Endodermal cell (in vitro differentiated cells): ENCODE measurements around the gene DLGAP1. TPM values are rescaled to one million over a fixed set of nuclear protein-coding genes. Genes with fewer than 3 reads are reported as not detected.
A peak's percentile ranks its signal among the peaks of the same experiment; 100 is the strongest.

ENCODE experiments used
- DNase-seq: peaks from one replicate; pipeline ENCODE4 v3.0.0-alpha.2; 2017
- H3K27ac ChIP-seq: 2 replicates; pipeline ENCODE4 v1.5.1; 2013; ENCODE audit warnings: mild to moderate bottlenecking, low read depth, low read length, moderate library complexity
- H3K27me3 ChIP-seq: 2 replicates; pipeline ENCODE4 v1.6.1; 2013; ENCODE audit warnings: mild to moderate bottlenecking, low read length, moderate library complexity; ENCODE audit not compliant: insufficient read depth, control insufficient read depth, poor library complexity, severe bottlenecking
- H3K36me3 ChIP-seq: 2 replicates; pipeline ENCODE4 v1.7.0; 2013; ENCODE audit warnings: mild to moderate bottlenecking, low read length, moderate library complexity; ENCODE audit not compliant: control insufficient read depth, insufficient read depth
- H3K4me1 ChIP-seq: one replicate; pipeline ENCODE4 v1.7.0; 2013; ENCODE audit warnings: low read length; ENCODE audit not compliant: control insufficient read depth, insufficient read depth
- H3K4me3 ChIP-seq: 2 replicates; pipeline ENCODE4 v1.5.1; 2013; ENCODE audit warnings: mild to moderate bottlenecking, low read length, moderate library complexity
- H3K9ac ChIP-seq: 2 replicates; pipeline ENCODE4 v1.6.1; 2013; ENCODE audit warnings: mild to moderate bottlenecking, low read length, moderate library complexity; ENCODE audit not compliant: poor library complexity, severe bottlenecking; ENCODE audit errors: extremely low read depth
- H3K9me3 ChIP-seq: 2 replicates; pipeline ENCODE4 v1.6.1; 2013; ENCODE audit warnings: mild to moderate bottlenecking, low read length, moderate library complexity; ENCODE audit not compliant: control insufficient read depth
- H3K27ac Mint-ChIP-seq: 2 replicates; pipeline ENCODE4 v1.8.0; 2020; ENCODE audit warnings: mixed read lengths
- H3K27me3 Mint-ChIP-seq: 2 replicates; pipeline ENCODE4 v1.8.0; 2021; ENCODE audit warnings: mild to moderate bottlenecking, mixed read lengths; ENCODE audit not compliant: insufficient read depth
- H3K36me3 Mint-ChIP-seq: 2 replicates; pipeline ENCODE4 v1.8.0; 2020; ENCODE audit warnings: low read depth, mixed read lengths
- H3K4me1 Mint-ChIP-seq: 2 replicates; pipeline ENCODE4 v1.8.0; 2020; ENCODE audit warnings: mixed read lengths
- H3K4me3 Mint-ChIP-seq: 2 replicates; pipeline ENCODE4 v1.8.0; 2020; ENCODE audit warnings: mild to moderate bottlenecking, moderate library complexity, mixed read lengths
- H3K9me3 Mint-ChIP-seq: 2 replicates; pipeline ENCODE4 v1.8.0; 2020; ENCODE audit warnings: mild to moderate bottlenecking, mixed read lengths
- CTCF ChIP-seq: fragments of 200-600 bp; sonication (generic); conservative IDR thresholded peaks from 2 replicates; pipeline ENCODE4 v1.5.0; 2021; ENCODE audit warnings: antibody characterized with exemption, mild to moderate bottlenecking
- WGBS, 2 experiments: methylation state at CpG; one replicate each; pipeline versions ENCODE4 v1.1.5 to v1.1.7; 2013; ENCODE audit warnings: missing lambda C conversion rate in 2 of 2, mixed read lengths in 1 of 2; ENCODE audit not compliant: insufficient coverage in 1 of 2, insufficient read length in 1 of 2; 5-methylcytosine and 5-hydroxymethylcytosine counted together
- total RNA-seq, 2 donors: library from RNA; stranded (reverse); fragmentation: NEBNext Ultra II Directional in 1 of 2; extraction: Animal tissue kit (Norgen Biotek cat#: 25700) in 1 of 2; gene quantifications; 2 replicates in 1 of 2; 3 replicates in 1 of 2; pipeline ENCODE4 v1.2.1, GENCODE V29; 2021

DLGAP1 gene
- total RNA-seq, 2 donors from 2014 or later: 11.5 to 21.5 TPM

GRCh38 chr18:4016391-4017049, 438.6 kb downstream of the DLGAP1 start:
- Mint-ChIP-seq H3K36me3 (peaks cover 3% of the 10 kb centered on the region), H3K27ac (no peak overlapping the region), H3K9me3 (peaks cover 6% of the 10 kb centered on the region), H3K27me3 (peaks cover 14% of the 10 kb centered on the region), H3K4me3 (no peak overlapping the region), H3K4me1 (peaks cover 43% of the 10 kb centered on the region)
- H3K4me1 ChIP-seq: no peaks in the 10 kb centered on the region
- H3K4me3 ChIP-seq: no peak overlapping the region
- no peaks in the 10 kb centered on the region for H3K27me3 ChIP-seq
- H3K27ac ChIP-seq: no peak overlapping the region
- no peaks in the 10 kb centered on the region for H3K9me3 ChIP-seq
- peak; percentile 51 for DNase-seq
- WGBS, 2 experiments: 95% methylated on average over 4 of the region's 4 CpGs; no CpG with 5 or more reads in 1 of the 2 experiments
- no peak for TF ChIP-seq CTCF
- H3K36me3 ChIP-seq: no peaks in the 10 kb centered on the region
- no peak overlapping the region for H3K9ac ChIP-seq

GRCh38 chr18:4007846-4008245, 447.3 kb downstream of the DLGAP1 start:
- TF ChIP-seq CTCF: no peak
- Mint-ChIP-seq H3K27ac (no peak overlapping the region), H3K27me3 (no peaks in the 10 kb centered on the region), H3K4me3 (no peak overlapping the region), H3K4me1 (peaks cover 18% of the 10 kb centered on the region), H3K36me3 (peaks cover 3% of the 10 kb centered on the region), H3K9me3 (no peaks in the 10 kb centered on the region)
- Histone ChIP-seq H3K4me1 (peaks cover 3% of the 10 kb centered on the region), H3K9me3 (no peaks in the 10 kb centered on the region), H3K27me3 (no peaks in the 10 kb centered on the region), H3K4me3 (no peak overlapping the region), H3K9ac (no peak overlapping the region), H3K36me3 (peaks cover 8% of the 10 kb centered on the region), H3K27ac (no peak overlapping the region)
- DNase-seq: no peak

GRCh38 chr18:4004183-4004829, 450.8 kb downstream of the DLGAP1 start:
- H3K36me3 ChIP-seq: peaks cover 8% of the 10 kb centered on the region
- TF ChIP-seq CTCF: no peak
- no peaks in the 10 kb centered on the region for H3K9me3 ChIP-seq
- 26 to 79% methylated on average over 3 to 8 of the region's 8 CpGs for WGBS, 2 experiments
- no peaks in the 10 kb centered on the region for H3K27me3 ChIP-seq
- H3K4me3 ChIP-seq: no peak overlapping the region
- no peak overlapping the region for H3K27ac ChIP-seq
- H3K4me3 Mint-ChIP-seq: no peak overlapping the region
- H3K4me1 ChIP-seq: peaks cover 3% of the 10 kb centered on the region
- DNase-seq: no peak
- peaks cover 18% of the 10 kb centered on the region for H3K4me1 Mint-ChIP-seq
- no peak overlapping the region for H3K27ac Mint-ChIP-seq
- H3K9ac ChIP-seq: no peak overlapping the region
- no peaks in the 10 kb centered on the region for H3K27me3 Mint-ChIP-seq
- H3K9me3 Mint-ChIP-seq: no peaks in the 10 kb centered on the region
- H3K36me3 Mint-ChIP-seq: no peaks in the 10 kb centered on the region
